NCI-H1436 treated with DMSO at 0.1 percent for 48 hours (cell line): ENCODE data around the gene BRIP1.

Experiments
- DNase-seq: peaks from one replicate; lab custom pipeline; 2025; lab: John Stamatoyannopoulos, UW

BRIP1 gene

GRCh38 chr17:61757168-61757567, 106.2 kb downstream of the BRIP1 start:
- peak; percentile 3 for DNase-seq

- DNase-seq: no peak
Observed at GRCh38 chr17:61756561-61756960, 106.8 kb downstream of the BRIP1 start.

- DNase-seq: no peak
Observed at GRCh38 chr17:61755668-61756067, 107.7 kb downstream of the BRIP1 start.

- DNase-seq: no peak
Observed at GRCh38 chr17:61755078-61755477, 108.2 kb downstream of the BRIP1 start.

GRCh38 chr17:61754124-61754523, 109.2 kb downstream of the BRIP1 start:
- DNase-seq: no peak

- no peak for DNase-seq
Observed at GRCh38 chr17:61753696-61754095, 109.6 kb downstream of the BRIP1 start.

GRCh38 chr17:61750656-61751055, 112.7 kb downstream of the BRIP1 start:
- DNase-seq: no peak

- no peak for DNase-seq
Observed at GRCh38 chr17:61749823-61750404, 113.4 kb downstream of the BRIP1 start.

GRCh38 chr17:61746248-61746985, 116.9 kb downstream of the BRIP1 start:
- DNase-seq: no peak

GRCh38 chr17:61744804-61745203, 118.5 kb downstream of the BRIP1 start:
- no peak for DNase-seq

GRCh38 chr17:61744252-61744651, 119.1 kb downstream of the BRIP1 start:
- no peak for DNase-seq

- DNase-seq: no peak
Observed at GRCh38 chr17:61743766-61744165, 119.6 kb downstream of the BRIP1 start.

GRCh38 chr17:61739002-61739401, 124.3 kb downstream of the BRIP1 start:
- DNase-seq: no peak

- DNase-seq: no peak
Observed at GRCh38 chr17:61738249-61738648, 125.1 kb downstream of the BRIP1 start.

GRCh38 chr17:61737820-61738219, 125.5 kb downstream of the BRIP1 start:
- DNase-seq: no peak

GRCh38 chr17:61736438-61736837, 126.9 kb downstream of the BRIP1 start:
- no peak for DNase-seq

GRCh38 chr17:61735807-61736206, 127.5 kb downstream of the BRIP1 start:
- no peak for DNase-seq

- no peak for DNase-seq
Observed at GRCh38 chr17:61734466-61734865, 128.9 kb downstream of the BRIP1 start.

GRCh38 chr17:61734012-61734411, 129.3 kb downstream of the BRIP1 start:
- no peak for DNase-seq

GRCh38 chr17:61733021-61733420, 130.3 kb downstream of the BRIP1 start:
- DNase-seq: no peak

- no peak for DNase-seq
Observed at GRCh38 chr17:61732169-61732568, 131.2 kb downstream of the BRIP1 start.

GRCh38 chr17:61731330-61731729, 132.0 kb downstream of the BRIP1 start:
- no peak for DNase-seq

GRCh38 chr17:61729690-61730268, 133.5 kb downstream of the BRIP1 start:
- no peak for DNase-seq
